Choroid plexus epithelial cell (primary cell): ENCODE measurements around the gene EIF1B.
A peak's percentile ranks its signal among the peaks of the same experiment; 100 is the strongest.

Experiments used
- DNase-seq: peaks from one replicate; pipeline ENCODE4 v3.0.0-alpha.2; 2010; ENCODE audit warnings: low read depth
- H3K4me3 ChIP-seq: 2 replicates; pipeline ENCODE4 v1.5.1; 2011; ENCODE audit warnings: low read depth, mild to moderate bottlenecking, control low read depth, low read length, moderate library complexity
- CTCF ChIP-seq: conservative IDR thresholded peaks from 2 replicates; pipeline ENCODE4 v1.5.1; 2011; ENCODE audit warnings: low read depth, mild to moderate bottlenecking, control low read depth, inconsistent platforms, low read length, moderate library complexity

EIF1B gene

GRCh38 chr3:40307176-40307575, 2.3 kb upstream of the EIF1B start:
- no peak overlapping the region for H3K4me3 ChIP-seq
- DNase-seq = no peak
- TF ChIP-seq CTCF = no peak

DNA sequence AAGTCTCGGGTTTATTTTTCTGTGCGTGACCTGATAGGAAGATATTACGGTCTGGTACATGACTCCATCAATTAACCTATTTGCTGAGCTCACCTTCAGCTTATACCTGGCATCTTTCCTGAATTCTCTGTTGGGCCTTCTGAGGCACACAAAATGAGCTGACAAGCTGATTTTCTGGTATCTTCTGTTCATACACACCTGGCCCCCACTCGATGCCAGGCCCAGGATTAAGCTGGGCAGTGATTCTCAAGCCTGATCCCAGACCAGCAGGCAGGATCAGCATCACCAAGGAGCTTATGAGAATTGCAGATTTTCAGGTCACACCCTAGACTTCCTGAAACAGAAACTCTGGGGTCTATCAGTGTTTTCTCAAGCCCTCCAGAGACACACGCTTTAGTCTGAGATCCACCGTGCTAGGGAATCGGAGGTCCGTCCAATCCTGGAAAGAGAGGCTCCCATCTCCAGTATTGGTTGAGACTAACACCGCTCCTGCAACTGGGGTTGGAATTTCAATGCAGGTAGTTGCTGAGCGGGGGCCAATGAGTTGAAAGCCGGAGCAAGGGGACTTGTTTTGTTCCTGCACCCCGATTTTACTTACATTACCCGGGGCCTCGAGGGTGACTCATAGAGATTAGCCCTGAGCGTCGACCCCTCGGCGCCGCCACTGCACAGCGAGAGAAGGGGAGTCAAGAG, 636 bp upstream of the EIF1B start:
- TF ChIP-seq CTCF = no peak
- H3K4me3 ChIP-seq = peak overlapping the region; percentile 66
- no peak for DNase-seq

GRCh38 chr3:40309925-40310695, 603 bp downstream of the EIF1B start:
- peak; percentile 57 for DNase-seq
- H3K4me3 ChIP-seq = peak overlapping the region; percentile 84
- TF ChIP-seq CTCF = no peak

- H3K4me3 ChIP-seq = peak overlapping the region; percentile 84
- peak; percentile 63 for DNase-seq
- no peak for TF ChIP-seq CTCF
Measured at GRCh38 chr3:40310705-40311104, 1.2 kb downstream of the EIF1B start.

DNA sequence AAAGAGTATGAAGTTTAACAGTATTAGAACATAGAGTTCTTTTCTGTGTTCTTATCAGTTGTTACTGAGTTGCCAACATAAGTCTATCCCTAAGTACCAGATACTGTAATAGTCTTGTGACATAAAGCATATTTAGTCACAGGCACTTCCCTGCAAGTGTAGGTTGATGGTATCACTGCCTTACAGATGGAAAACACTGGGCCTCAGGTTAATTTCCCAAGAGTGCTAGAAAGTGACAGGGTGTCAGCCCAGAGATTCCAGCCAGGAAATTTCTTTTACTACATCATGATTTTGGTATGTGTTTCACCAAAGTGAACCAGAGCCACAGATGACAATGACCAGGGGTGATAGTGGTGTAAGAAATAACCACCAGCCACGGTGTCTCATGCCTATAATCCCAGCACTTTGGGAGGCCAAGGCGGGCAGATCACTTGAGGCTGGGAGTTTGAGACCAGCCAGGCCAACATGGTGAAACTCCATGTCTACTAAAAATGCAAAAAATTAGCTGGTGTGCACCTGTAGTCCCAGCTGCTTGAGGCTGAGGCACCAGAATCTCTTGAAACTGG, 3.2 kb downstream of the EIF1B start:
- no peak for TF ChIP-seq CTCF
- no peak overlapping the region for H3K4me3 ChIP-seq
- DNase-seq = peak; percentile 39

- no peak for DNase-seq
- H3K4me3 ChIP-seq = no peak overlapping the region
- no peak for TF ChIP-seq CTCF
Measured at GRCh38 chr3:40313975-40314860, 4.7 kb downstream of the EIF1B start.
